Activated T-helper 1 cell treated with anti-CD3 and anti-CD28 coated beads, Interleukin-12 subunit alpha, Interleukin-12 subunit beta, Interleukin-2, Interleukin-4 antibody, amounts not matched to agents 30 ng/mL and 10 ng/mL and 1 ng/mL, durations not matched to agents 14 hours and 24 hours and 36 hours (primary cell): Measurements from ENCODE around the gene ZMYM4. TPM values are rescaled to one million over a fixed set of nuclear protein-coding genes. Genes with fewer than 3 reads are reported as not detected.
A peak's percentile ranks its signal among the peaks of the same experiment; 100 is the strongest.

ENCODE experiments used
- DNase-seq: peaks from one replicate; pipeline ENCODE4 v3.0.0; 2021; ENCODE audit warnings: low spot score
- H3K27ac Mint-ChIP-seq: one replicate; pipeline ENCODE4 v1.8.0; 2021; ENCODE audit warnings: mild to moderate bottlenecking, mixed read lengths
- H3K27me3 Mint-ChIP-seq: one replicate; pipeline ENCODE4 v1.8.0; 2022; ENCODE audit warnings: mild to moderate bottlenecking, moderate library complexity, mixed read lengths; ENCODE audit not compliant: insufficient read depth
- H3K36me3 Mint-ChIP-seq: one replicate; pipeline ENCODE4 v1.8.0; 2021; ENCODE audit warnings: low read depth, mixed read lengths
- H3K4me1 Mint-ChIP-seq: one replicate; pipeline ENCODE4 v1.8.0; 2021; ENCODE audit warnings: low read depth, mixed read lengths
- H3K4me3 Mint-ChIP-seq: one replicate; pipeline ENCODE4 v1.8.0; 2021; ENCODE audit warnings: mild to moderate bottlenecking, moderate library complexity, mixed read lengths
- H3K9me3 Mint-ChIP-seq: one replicate; pipeline ENCODE4 v1.8.0; 2021; ENCODE audit warnings: mixed read lengths
- intact Hi-C: fragments of 100-400 bp; cut with micrococcal nuclease; formaldehyde crosslinking; loops from one replicate; pipeline ENCODE4 v1.15.1; 2024
- total RNA-seq: library from RNA; stranded (reverse); gene quantifications from 2 replicates; pipeline ENCODE4 v1.2.3, GENCODE V29; 2022

The ZMYM4 gene
- total RNA-seq, 1 donor from 2014 or later: 25.1 TPM

DNA sequence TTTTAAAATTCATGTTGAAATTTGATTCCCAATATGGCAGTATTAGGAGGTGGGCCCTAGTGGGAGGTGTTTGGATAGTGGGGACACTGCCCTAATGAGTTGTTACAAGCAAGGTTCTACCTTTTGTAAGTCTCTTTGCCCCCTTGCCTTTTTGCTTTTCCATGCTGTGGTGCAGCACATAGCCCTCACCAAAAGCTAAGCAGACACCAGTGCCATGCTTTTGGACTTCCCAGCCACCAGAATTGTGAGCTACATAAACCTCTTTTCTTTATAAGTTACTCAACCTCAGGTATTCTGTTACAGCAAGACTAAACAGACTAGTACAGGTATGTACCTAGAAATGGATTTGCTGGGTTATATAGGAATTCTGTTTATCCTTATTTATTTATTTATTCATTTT is 13.7 kb downstream of the ZMYM4 start:
- no peaks in the 10 kb centered on the region for H3K27me3 Mint-ChIP-seq
- H3K36me3 Mint-ChIP-seq: peaks cover 21% of the 10 kb centered on the region
- intact Hi-C loops: no loop called here
- no peak overlapping the region for H3K4me3 Mint-ChIP-seq
- no peak for DNase-seq
- H3K4me1 Mint-ChIP-seq: peaks cover 24% of the 10 kb centered on the region
- H3K9me3 Mint-ChIP-seq: peaks cover 11% of the 10 kb centered on the region
- H3K27ac Mint-ChIP-seq: no peak overlapping the region

DNA sequence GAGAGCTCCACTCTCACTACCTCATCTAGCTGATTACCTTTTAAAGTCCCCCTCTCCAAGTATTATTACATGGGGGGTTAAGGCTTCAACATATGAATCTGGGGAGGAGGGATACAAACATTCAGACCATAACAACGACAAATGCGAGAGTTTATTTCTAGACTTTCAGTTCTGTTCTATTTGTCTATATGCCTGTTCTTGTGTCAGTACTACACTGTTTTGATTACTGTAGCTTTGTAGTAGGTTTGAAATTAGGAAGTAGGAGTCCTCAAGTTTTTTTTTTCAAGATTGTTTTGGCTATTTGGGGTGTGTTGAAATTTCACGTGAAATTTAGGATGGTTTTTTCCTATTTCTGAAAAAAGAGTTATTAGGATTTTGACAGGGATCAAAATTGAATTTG is 16.3 kb downstream of the ZMYM4 start:
- no peak overlapping the region for H3K4me3 Mint-ChIP-seq
- peaks cover 16% of the 10 kb centered on the region for H3K36me3 Mint-ChIP-seq
- H3K27me3 Mint-ChIP-seq: no peaks in the 10 kb centered on the region
- intact Hi-C loops: no loop called here
- H3K9me3 Mint-ChIP-seq: peaks cover 11% of the 10 kb centered on the region
- H3K4me1 Mint-ChIP-seq: peaks cover 25% of the 10 kb centered on the region
- no peak overlapping the region for H3K27ac Mint-ChIP-seq
- DNase-seq: no peak

DNA sequence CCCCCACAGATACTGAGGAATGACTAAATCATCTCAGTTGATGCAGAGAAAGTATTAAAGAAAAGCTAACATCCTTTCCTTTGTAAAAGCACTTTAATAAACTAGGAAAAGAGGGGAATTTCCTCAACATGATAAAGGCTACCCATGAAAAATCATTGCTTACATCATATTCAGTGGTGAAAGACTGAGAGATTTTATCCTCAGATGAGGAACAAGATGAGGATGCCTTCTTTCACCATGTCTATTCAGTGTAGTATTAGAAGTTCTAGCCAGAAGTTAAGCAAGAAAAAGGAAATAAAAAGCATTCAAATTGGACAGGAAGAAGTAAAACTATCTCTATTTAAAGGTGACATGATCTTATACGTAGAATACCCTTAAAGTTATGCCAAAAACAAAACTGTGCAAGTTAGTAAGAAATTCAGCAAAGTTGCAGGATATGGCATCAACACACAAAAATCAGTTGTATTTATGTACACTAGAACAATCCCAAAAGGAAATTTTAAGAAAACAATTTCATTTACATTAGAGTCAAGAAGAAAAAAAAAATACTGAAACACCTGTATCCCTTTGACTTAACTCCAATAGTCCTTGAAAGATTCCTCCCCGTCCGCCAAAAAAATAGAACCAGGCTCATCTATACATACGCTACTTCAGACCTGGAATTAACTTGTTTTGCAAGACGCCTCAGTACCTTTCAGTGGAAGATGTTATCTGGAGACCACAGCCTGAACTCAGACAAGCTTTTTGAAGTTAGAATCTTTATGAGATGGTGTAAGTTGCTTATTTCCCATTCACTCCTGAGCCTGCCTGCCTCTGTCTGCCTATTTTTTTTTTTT is 17.5 kb downstream of the ZMYM4 start:
- no peak for DNase-seq
- H3K27ac Mint-ChIP-seq: no peak overlapping the region
- no peaks in the 10 kb centered on the region for H3K27me3 Mint-ChIP-seq
- H3K36me3 Mint-ChIP-seq: peaks cover 12% of the 10 kb centered on the region
- H3K4me1 Mint-ChIP-seq: peaks cover 15% of the 10 kb centered on the region
- H3K9me3 Mint-ChIP-seq: peaks cover 11% of the 10 kb centered on the region
- intact Hi-C loops: no loop called here
- no peak overlapping the region for H3K4me3 Mint-ChIP-seq

DNA sequence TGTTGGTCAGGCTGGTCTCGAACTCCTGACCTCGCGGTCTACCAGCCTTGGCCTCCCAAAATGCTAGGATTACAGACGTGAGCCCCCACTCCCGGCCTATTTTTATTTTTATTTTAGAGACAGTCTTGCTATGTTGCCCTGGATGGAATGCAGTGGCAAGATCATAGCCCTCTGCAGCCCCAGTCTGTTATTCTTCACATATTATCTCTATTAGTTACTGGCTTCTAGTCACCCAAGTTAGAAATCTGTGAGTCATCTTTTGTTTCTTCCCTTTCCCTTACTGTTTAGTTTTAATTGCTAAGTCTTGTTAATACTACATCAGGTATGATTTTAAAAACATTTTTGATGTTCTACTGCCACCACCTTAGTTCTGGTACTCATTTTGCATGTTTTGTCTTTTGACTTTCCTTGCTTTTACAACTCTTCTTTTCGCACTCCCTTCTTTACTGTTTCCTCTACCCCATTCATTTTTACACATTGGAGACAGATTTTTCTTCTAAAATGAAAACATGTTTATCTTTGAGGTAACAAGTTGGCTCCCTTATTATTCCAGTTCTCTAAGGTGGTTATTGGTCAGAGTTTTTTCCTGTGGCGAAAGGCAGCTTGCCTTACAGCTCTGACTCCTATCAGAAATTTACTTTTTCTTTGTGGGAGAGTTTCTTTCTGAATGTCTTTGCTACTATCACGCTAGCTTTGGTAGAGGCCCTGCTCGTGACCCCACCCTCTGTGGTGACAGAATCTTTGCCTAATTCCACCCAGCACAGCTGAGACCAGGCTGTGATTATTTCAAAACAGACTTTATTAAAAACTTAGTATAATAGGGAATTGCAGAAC is 19.5 kb downstream of the ZMYM4 start:
- H3K36me3 Mint-ChIP-seq: peaks cover 6% of the 10 kb centered on the region
- DNase-seq: no peak
- intact Hi-C loops: no loop called here
- no peak overlapping the region for H3K27ac Mint-ChIP-seq
- H3K27me3 Mint-ChIP-seq: no peaks in the 10 kb centered on the region
- peaks cover 15% of the 10 kb centered on the region for H3K4me1 Mint-ChIP-seq
- H3K4me3 Mint-ChIP-seq: no peak overlapping the region
- H3K9me3 Mint-ChIP-seq: peaks cover 6% of the 10 kb centered on the region

DNA sequence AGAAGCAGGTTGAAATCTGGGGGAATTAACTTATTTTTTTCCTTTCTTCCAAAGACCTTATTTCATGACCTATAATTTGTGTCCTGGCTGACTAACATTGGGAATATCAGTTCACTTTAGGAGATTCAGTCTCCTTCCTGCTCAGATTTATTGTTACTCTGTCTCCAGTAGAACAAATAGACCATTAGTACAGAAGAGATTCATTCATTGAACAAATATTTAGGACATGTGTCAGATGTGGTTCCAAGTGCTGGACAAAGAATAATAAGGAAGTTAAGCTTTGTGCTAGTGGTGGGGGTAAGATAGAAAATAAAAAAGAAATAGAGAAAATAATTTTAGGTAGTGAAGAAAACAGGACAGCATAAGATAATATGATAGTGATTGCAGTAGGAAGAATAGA is 20.3 kb downstream of the ZMYM4 start:
- H3K27me3 Mint-ChIP-seq: no peaks in the 10 kb centered on the region
- no peak overlapping the region for H3K27ac Mint-ChIP-seq
- no peak overlapping the region for H3K4me3 Mint-ChIP-seq
- DNase-seq: no peak
- peaks cover 6% of the 10 kb centered on the region for H3K9me3 Mint-ChIP-seq
- intact Hi-C loops: no loop called here
- peaks cover 6% of the 10 kb centered on the region for H3K36me3 Mint-ChIP-seq
- H3K4me1 Mint-ChIP-seq: peaks cover 15% of the 10 kb centered on the region

DNA sequence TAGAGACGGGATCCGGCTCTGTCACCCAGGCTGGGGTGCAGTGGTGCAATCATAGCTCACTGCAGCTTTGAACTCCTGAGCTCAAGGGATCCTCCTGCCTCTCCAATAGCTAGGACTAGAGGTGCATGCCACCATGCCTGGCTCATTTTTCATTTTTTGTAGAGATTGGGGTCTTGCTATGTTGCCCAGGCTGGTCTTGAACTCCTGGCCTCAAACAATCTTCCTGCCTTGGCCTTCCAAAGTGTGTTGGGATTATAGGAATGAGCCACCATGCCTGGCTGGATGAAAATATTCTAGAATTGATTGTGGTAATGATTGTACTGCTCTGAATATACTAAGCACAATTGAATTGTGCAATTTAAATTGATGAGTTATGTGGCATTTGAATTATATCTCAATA is 21.9 kb downstream of the ZMYM4 start:
- Mint-ChIP-seq H3K4me1 (peaks cover 15% of the 10 kb centered on the region), H3K9me3 (no peaks in the 10 kb centered on the region), H3K27me3 (no peaks in the 10 kb centered on the region), H3K4me3 (no peak overlapping the region), H3K27ac (no peak overlapping the region), H3K36me3 (peaks cover 6% of the 10 kb centered on the region)
- DNase-seq: no peak
- intact Hi-C loops: no loop called here

DNA sequence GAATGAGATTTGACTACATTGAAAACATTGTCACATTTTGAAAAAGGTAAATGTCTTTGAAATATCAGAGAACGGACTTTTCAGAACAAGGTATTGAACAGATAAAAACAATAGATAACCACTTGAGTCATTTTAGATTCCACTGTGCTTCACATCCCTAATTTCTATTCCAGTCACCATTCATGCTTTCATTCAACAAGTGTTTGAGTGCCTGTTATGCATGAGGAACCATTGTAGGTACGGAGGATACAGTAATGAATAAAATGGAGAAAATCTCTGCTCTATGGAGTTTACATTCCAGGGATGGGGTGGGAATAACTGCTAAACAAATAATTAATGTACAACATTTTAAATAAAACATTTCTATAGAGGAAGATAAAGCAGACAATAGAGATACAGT is 26.3 kb downstream of the ZMYM4 start:
- Mint-ChIP-seq H3K27me3 (no peaks in the 10 kb centered on the region), H3K4me1 (peaks cover 6% of the 10 kb centered on the region), H3K9me3 (no peaks in the 10 kb centered on the region), H3K27ac (no peak overlapping the region), H3K36me3 (peaks cover 4% of the 10 kb centered on the region), H3K4me3 (no peak overlapping the region)
- intact Hi-C loops: no loop called here
- DNase-seq: no peak

DNA sequence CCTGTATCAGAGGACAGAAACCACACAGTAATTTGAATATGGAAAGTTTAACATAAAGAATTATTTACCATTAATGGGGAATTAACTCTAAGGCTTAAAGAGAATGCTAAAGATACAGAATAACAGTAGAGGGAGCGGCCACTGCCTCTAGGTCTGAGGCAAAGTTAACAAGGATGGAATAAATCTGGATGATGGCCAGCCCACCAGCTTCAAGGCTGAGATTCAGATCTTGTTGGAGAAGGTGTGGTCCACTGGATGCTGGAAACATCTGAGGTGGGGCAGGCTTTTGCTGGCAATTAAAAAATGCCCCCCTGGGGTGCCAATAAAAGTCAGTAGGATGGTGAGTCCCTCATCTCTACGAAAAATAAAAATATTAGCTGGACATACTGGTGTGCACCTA is 29.4 kb downstream of the ZMYM4 start:
- Mint-ChIP-seq H3K27me3 (no peaks in the 10 kb centered on the region), H3K27ac (no peak overlapping the region), H3K4me1 (peaks cover 12% of the 10 kb centered on the region), H3K9me3 (no peaks in the 10 kb centered on the region), H3K4me3 (no peak overlapping the region), H3K36me3 (peaks cover 5% of the 10 kb centered on the region)
- DNase-seq: no peak
- intact Hi-C loops: loop anchor here (1.0 kb wide), 1 partner anchor 96 kb away; no protein-coding TSS in a partner anchor

DNA sequence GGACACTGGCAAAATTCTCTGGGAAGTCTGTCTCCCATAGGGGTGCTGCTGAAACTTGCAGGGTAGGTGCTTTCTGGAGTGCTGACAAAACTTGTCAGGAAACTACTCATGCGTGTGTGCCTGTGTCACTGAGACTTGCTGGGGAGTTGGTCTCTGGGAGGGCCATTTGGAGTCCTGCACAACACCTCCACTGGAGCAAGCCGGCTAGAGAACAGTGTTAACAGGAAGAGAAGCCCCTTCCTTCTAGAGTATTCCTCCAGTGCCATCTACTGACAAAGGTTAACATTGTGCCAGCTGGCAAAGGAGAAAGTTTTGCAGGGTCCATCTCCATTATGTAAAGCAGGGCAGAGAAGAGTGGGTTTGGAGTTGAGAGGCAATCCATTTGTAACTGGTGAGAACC is 30.0 kb downstream of the ZMYM4 start:
- Mint-ChIP-seq H3K9me3 (no peaks in the 10 kb centered on the region), H3K4me3 (no peak overlapping the region), H3K4me1 (peaks cover 12% of the 10 kb centered on the region), H3K27me3 (no peaks in the 10 kb centered on the region), H3K27ac (no peak overlapping the region), H3K36me3 (peaks cover 5% of the 10 kb centered on the region)
- peak; percentile 5 for DNase-seq
- intact Hi-C loops: loop anchor here (1.0 kb wide), 1 partner anchor 96 kb away; no protein-coding TSS in a partner anchor

DNA sequence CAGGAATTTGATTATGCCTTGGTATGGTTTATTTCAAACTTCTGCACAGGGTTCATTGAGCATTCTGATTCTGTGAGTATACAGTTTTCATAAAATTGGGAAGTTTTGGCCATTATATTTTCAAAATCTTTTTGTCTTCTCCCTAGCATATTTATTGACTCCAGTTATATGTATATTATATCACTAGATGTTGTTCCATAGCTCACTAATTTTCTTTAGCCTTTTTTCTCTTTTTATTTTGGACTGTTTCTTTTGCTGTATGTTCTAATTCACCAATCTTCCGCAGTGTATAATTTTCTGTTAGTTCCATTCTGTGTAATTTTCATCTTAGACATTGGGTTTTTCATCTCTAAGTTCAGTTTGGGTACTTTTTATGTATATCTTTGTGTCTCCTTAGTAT is 31.9 kb downstream of the ZMYM4 start:
- intact Hi-C loops: no loop called here
- H3K36me3 Mint-ChIP-seq: peaks cover 5% of the 10 kb centered on the region
- no peak for DNase-seq
- no peaks in the 10 kb centered on the region for H3K27me3 Mint-ChIP-seq
- H3K4me3 Mint-ChIP-seq: no peak overlapping the region
- peaks cover 12% of the 10 kb centered on the region for H3K4me1 Mint-ChIP-seq
- no peak overlapping the region for H3K27ac Mint-ChIP-seq
- H3K9me3 Mint-ChIP-seq: no peaks in the 10 kb centered on the region

DNA sequence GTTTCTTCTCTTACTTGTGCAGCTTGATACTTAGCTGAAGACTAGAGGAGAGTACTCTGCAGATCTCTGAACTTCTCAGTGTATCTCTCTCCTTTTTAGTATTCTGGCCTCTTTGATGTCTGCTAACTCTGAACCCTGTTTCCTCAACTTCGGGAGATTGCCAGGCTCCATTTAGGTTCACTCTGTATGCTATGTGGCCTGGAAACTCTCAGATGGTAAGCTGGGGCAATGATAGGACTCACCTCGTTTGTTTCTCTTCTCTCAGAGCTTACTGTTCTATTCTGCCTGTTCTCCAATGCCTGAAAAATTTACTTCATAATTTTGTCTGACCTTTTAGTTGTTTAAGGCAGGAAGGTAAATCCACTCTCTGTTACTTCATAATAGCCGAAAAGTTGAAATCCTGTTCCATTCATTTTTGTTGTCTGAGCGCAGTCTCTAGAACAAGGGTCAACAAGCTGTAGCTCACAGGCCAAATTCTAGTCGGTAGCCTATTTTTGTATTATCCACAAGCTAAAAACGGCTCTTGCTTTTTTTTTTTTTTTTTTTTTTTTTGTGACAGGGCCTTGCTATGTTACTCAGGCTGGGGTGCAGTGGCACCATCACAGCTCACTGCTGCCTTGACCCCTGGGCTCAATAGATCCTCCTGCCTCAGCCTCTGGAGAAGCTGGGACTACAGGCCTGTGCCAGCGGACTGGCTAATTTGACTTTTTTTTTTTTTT is 33.3 kb downstream of the ZMYM4 start:
- Mint-ChIP-seq H3K27me3 (no peaks in the 10 kb centered on the region), H3K9me3 (no peaks in the 10 kb centered on the region), H3K27ac (no peak overlapping the region), H3K4me3 (no peak overlapping the region), H3K4me1 (peaks cover 12% of the 10 kb centered on the region), H3K36me3 (peaks cover 2% of the 10 kb centered on the region)
- intact Hi-C loops: no loop called here
- no peak for DNase-seq

DNA sequence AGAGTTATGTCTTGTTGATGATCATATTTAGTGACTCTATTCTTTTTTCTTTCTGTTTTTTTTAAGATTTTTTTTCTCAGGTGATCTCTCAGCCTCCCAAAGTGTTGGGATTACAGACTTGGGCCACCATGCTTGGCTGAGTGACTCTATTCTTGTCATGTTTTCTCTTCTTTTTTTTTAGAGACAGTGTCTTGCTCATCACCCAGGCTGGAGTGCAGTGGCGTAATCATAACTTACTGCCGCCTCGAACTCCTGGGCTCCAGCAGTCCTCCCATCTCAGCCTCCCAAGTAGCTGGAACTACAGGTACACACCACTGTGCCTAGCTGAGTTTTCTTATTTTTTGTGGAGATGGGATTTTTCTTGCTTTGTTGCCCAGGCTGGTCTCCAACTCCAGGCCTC is 36.9 kb downstream of the ZMYM4 start:
- peaks cover 2% of the 10 kb centered on the region for H3K36me3 Mint-ChIP-seq
- DNase-seq: no peak
- intact Hi-C loops: no loop called here
- no peak overlapping the region for H3K27ac Mint-ChIP-seq
- H3K4me1 Mint-ChIP-seq: peaks cover 5% of the 10 kb centered on the region
- no peak overlapping the region for H3K4me3 Mint-ChIP-seq
- H3K9me3 Mint-ChIP-seq: no peaks in the 10 kb centered on the region
- H3K27me3 Mint-ChIP-seq: no peaks in the 10 kb centered on the region

DNA sequence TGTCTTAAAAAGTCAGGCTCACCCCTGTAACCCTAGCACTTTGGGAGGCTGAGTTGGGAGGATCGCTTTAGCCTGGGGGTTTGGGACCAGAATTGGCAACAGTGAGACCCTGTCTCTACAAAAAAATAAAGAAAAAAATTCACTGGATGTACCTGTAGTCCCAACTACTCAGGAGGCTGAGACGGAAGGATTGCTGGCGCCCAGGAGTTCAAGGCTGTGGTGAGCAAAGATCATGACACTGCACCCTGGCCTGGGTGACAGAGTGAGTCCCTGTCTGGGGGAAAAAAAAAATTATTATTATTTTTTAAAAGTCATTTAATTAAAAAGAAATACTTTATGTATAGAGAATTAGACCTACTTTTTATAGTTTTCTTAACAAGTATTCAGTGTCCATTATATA is 47.1 kb downstream of the ZMYM4 start:
- no peak for DNase-seq
- no peaks in the 10 kb centered on the region for H3K27me3 Mint-ChIP-seq
- H3K36me3 Mint-ChIP-seq: peaks cover 7% of the 10 kb centered on the region
- H3K4me1 Mint-ChIP-seq: peaks cover 5% of the 10 kb centered on the region
- H3K27ac Mint-ChIP-seq: no peak overlapping the region
- no peak overlapping the region for H3K4me3 Mint-ChIP-seq
- intact Hi-C loops: no loop called here
- H3K9me3 Mint-ChIP-seq: no peaks in the 10 kb centered on the region
